Subcutaneous adipose tissue (tissue), 4 donors: ENCODE results near the gene KCNB1. TPM values are rescaled to one million over a fixed set of nuclear protein-coding genes. Genes with fewer than 3 reads are reported as not detected.

ENCODE experiments used
- CTCF ChIP-seq: fragments of 450-650 bp; IDR thresholded peaks from one replicate; pipeline ENCODE4 v1.5.1; 2016; ENCODE audit warnings: low read depth, mild to moderate bottlenecking, control low read depth, antibody characterized with exemption, moderate library complexity
- total RNA-seq, 4 donors: library from RNA; depleted of rRNA; stranded (reverse); fragments of >200 nt; gene quantifications; one replicate each; pipeline ENCODE4 v1.1.0, GENCODE V29; 2016

Gene KCNB1
- total RNA-seq, 4 donors from 2014 or later: 8.7 to 24.5 (median 17.7) TPM

GRCh38 chr20:49391404-49392245, 90.8 kb downstream of the KCNB1 start:
- TF ChIP-seq CTCF: no peak

- TF ChIP-seq CTCF: no peak
Observed at GRCh38 chr20:49389854-49390253, 92.6 kb downstream of the KCNB1 start.

- no peak for TF ChIP-seq CTCF
Observed at GRCh38 chr20:49388744-49389143, 93.7 kb downstream of the KCNB1 start.

- TF ChIP-seq CTCF: no peak
Observed at GRCh38 chr20:49387581-49387939, 94.9 kb downstream of the KCNB1 start.

GRCh38 chr20:49386848-49387580, 95.5 kb downstream of the KCNB1 start:
- TF ChIP-seq CTCF: no peak

GRCh38 chr20:49385465-49385864, 97.0 kb downstream of the KCNB1 start:
- no peak for TF ChIP-seq CTCF
